Raji (cell line): Measurements from ENCODE around the gene PSMD3.

Experiments used
- POLR2A ChIP-seq: IDR thresholded peaks from 2 replicates; pipeline ENCODE4 v1.6.1; 2011; ENCODE audit warnings: low read depth, low read length, control low read depth; ENCODE audit not compliant: insufficient read depth

The PSMD3 gene

DNA sequence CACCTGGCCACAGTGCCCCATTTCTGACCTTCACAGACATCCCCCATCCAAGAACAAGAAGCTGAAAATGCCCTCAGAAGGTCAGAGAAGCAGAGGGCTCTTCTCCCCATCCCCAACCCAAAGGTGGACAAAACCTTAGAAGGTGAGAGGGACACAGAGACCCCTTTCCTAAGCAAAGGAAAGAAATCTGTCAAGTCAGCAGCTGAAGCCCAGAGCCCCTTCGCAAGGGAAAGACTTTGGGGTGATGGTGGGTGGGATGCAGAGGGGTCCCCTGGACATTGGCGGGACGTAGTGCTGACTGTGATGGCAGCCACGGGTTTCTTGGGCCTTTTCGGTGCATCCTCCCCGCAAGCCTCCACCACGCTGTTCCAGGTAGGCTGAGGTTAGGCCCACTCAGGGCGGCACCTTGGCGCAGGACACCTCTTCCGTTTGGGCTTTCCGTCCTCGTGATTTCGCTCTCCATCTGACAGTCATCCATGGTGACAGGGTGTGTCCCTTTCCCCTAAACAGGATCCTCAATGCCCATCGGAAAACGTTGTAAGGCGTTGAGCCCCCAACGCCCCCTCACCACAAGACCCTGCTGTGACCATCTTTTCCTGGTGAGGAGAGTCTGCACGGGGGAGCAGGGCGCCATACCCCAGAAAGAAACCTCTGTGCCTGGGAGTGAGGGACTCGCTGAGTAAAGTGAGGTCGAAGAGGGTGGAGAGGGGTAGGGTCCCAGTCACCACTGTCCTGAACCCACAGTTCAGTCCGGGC lies 28.5 kb upstream of the PSMD3 start:
- TF ChIP-seq POLR2A: no peak

DNA sequence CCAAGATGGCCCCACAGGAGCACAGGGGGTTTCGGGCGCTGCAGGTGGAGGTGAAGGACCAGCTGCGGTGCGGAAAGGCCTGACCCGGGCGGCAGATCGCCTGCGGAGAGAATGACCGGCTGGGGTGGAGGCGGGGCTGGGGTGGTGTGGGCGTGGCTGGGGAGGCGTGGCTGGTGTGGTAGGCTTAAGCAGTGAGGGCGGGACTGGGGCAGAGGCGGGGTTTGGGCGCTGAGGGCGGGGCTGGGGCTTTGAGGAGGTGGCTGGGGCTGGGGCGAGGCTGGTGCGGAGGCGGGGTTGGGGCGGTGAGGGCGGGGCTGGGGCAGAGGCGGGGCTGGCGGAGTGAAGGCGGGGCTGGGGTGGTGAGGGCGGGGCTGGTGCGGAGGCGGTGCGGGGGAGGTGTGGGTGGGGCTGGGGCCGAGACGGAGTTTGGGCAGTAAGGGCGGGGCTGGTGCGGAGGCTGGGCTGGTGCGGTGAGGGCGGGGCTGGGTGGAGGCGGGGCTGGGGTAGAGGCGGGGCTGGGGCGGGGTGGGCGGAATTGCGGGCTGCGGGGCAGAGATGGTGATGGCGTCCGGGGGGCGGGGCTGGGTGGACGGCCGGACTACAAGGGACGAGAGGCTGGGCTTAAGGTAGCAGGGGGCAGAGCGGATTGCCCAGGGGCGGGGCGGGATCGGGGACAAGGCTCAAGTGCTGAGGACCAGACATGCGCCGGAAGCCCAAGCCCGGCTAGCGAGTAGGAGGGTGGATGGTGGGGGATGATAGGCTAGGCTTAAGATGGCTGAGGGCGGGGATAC lies 27.7 kb upstream of the PSMD3 start:
- TF ChIP-seq POLR2A: 0 out of 2 replicates have a peak, but pooled peaks have one; percentile 20

DNA sequence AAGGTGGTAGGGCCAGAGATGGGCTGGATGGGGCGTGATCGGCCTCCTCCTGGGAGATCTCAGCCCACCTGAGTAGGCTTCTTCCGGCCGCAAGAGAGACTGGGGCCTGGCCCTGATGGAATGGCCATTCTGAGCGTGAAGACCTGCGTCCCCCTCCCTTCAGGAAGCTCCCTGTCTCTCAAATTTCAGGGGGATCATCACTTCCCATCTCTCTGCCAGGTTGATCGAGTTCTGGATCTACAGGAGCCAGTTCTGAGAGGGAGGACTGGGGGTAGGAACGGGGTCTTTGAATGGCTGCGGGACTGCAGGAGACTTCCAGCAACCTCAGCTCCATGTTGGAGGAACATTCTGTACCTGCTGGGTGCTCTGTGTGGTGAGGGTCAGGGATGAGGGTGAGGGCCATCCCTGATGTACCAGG lies 27.1 kb upstream of the PSMD3 start:
- peak; percentile 72 for TF ChIP-seq POLR2A

DNA sequence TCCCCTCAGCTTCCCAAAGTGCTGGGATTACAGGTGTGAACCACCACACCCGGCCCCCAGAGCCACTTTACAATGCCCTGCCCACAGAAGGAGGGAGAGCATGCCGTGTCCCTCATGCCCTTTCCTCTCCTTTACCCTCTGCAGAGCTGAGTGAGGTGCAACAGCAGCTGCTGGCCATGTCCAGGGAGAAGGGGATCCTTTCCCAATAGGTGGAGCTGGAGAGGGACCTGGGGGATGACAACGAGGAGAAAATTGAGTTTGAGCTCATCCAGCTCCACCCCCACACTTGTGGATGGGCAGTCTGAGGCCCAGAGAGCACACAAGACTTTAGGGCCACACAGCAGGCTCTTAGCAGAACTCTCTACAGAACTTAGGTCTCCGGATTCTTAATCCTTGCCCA lies 25.7 kb upstream of the PSMD3 start:
- TF ChIP-seq POLR2A: no peak

DNA sequence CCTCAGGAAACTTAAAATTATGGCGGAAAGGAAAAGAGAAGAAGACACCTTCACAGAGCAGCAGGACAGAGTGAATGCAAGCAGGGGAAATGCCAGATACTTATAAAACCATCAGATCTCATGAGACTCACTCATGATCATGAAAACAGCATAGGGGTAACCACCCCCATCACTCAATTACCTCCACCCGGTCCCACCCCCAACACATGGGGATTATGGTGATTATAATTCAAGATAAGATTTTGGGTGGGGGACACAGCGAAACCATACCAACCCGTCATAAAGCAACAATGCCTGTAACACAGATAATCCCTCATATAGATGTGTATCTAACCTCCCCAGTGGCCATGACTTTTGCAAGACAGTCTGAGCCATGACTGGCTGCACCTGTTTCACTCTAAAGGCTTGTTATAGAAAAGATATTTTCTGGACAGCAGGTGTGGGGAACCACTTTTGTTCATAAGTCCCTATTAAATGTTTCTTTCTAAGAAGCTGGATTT lies 24.8 kb upstream of the PSMD3 start:
- TF ChIP-seq POLR2A: no peak

DNA sequence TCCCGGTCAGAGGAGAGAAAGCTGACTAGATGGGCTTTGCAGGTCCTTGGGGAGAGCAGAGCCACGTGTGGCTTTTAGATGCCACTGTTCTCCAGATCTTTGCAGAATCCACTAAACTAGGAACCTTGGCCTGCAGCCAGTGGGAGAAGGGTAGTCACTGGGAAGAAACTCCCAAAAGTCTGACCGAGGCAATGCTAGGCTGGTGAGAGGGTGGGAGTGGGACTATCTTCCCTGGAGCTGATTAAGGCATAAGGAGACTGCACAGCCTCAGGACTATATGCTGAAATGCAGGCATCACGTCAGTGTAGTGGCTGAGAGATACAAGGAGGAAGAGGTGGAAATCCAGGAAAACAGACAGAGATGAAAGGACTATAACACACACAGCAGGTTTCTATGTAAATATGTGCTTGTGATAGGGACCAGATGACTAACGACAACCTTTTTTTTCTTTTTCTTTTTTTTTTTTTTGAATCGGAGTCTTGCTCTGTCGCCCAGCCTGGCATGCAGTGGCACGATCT lies 20.0 kb upstream of the PSMD3 start:
- TF ChIP-seq POLR2A: no peak

DNA sequence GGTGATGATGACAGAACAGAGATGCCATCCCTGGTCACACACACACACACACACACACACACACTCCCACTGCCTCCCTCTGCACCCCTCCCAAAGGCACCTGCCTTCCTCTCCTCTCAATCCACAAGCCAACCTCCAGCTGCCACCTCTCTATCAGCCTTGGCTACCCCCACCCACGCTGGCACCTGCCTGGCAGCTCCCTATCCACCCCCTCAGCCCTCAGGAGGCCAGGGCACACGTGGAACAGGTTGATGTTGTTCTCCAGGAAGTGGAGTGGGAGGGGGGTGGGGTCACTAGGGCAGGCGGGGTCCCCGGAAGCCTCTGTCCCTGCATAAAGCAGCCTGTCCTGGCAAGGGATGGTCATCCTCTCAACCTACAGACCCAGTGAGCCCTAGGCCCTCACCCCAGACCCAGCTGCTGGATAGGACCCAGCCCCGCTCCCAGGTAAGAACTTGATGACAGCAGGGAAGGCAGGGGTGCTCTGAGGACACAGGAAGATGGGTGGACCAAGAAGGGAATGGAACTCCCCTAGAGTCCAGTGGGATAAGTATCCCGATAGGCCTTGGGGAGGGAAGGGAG lies 17.9 kb upstream of the PSMD3 start, which contains the start of gene GSDMA:
TSS of gene GSDMA (plus strand) at position 363 of the 579 bp plus-strand sequence. CDS start 2,684 bp downstream, outside the sequence.
- no peak for TF ChIP-seq POLR2A

DNA sequence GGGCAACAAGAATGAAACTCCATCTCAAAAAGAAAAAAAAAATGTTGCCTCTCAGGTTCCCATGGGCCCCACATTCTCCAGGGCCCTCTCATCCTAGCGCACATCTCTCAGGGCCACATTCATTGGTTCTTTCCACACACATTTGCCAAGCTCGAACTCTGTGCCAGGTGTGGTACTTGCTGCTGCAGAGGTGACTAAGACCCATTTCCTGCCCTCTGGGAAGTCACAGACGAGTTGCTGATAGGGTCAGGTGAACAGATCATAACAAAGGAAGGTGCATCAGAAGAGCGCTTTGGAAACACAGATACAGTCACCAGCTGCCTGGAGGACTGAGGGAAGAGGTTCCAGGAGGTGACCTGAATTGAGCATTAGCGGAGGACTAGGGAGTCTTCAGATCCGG lies 16.8 kb upstream of the PSMD3 start:
- no peak for TF ChIP-seq POLR2A

DNA sequence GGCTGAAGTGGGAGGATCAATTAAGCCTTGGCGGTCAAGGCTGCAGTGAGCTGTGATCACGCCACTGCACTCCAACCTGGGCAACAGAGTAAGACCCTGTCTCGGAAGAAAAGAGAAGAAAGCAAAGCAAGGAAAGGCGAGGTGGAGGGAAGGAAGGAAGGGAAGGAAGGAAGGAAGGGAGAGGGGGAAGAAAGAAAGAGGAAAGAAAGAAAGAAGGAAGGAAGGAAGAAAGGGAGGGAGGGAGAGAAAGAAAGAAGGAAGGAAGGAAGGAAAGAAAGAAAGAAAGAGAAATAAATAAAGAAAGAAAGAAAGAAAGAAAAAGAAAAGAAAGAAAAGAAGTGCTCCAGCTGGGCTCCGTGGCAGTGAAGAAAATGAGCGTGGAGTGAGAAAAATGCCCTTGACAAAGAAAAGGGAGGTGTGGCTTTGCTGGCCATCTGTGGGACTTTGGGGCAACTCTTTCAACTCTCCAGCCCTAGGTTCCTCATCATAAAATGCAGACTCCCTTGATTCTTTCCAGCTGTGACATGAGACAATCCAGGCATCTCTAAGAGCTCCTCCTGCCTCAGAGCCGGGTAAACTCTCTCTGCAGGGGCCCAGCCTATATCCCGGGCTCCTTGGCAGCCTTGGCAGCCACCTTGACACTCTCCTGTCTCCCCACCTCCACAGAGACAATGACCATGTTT lies 15.4 kb upstream of the PSMD3 start:
- no peak for TF ChIP-seq POLR2A

DNA sequence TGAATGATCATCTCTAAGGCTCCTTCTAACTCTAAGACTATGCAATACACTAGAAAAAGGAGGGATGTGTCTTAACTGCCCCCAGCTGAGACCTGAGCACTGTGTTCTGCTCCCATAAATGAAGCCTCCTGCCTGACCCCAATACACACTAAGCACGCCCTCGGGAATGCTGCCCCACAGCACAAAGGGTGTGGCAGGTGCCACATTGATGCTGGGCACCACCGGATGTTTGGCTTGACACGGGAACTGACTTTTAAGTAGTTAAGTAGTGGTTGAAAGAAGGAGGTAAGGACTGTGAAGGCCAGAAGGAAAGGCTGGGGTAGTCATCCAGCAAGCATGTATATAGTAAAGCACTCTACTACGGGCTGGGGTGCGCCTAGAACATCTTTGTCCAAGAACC lies 13.8 kb upstream of the PSMD3 start:
- TF ChIP-seq POLR2A: no peak

DNA sequence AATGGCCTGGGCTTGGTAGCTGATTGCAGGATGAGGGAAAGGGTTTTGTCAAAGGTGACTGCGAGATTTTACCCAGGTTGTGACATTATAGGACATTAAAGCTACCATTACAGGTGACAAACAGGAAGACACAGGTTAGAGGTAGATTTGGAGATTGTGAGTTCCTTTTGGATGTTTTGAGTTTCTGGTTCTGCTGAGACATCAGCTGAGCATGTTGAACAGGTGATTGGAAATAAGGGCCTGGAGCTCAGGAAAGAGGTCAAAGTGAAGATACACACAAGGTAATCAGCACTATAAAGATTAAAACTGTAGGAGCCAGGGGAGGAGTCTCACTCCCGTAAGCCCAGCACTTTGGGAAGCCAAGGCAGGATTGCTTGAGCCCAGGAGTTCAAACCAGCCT lies 11.8 kb upstream of the PSMD3 start:
- no peak for TF ChIP-seq POLR2A

DNA sequence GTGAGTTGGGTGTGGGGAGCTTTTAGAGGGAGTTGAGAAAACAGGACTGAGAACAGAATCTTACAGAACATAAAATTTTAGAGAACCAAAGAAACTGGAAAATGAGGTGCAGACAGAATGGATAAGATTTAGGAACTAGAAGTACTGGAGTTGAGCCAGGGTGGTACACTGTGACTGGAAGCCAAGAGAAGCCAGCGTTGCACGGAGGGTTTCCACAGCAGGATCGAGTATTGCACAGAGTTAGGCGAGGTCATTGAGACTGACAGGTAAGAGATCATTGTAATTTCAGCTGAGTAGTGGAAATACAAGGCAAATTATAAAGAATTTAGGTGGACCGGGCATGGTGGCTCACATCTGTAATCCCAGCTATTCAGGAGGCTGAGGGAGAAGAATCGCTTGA lies 11.2 kb upstream of the PSMD3 start:
- TF ChIP-seq POLR2A: no peak

DNA sequence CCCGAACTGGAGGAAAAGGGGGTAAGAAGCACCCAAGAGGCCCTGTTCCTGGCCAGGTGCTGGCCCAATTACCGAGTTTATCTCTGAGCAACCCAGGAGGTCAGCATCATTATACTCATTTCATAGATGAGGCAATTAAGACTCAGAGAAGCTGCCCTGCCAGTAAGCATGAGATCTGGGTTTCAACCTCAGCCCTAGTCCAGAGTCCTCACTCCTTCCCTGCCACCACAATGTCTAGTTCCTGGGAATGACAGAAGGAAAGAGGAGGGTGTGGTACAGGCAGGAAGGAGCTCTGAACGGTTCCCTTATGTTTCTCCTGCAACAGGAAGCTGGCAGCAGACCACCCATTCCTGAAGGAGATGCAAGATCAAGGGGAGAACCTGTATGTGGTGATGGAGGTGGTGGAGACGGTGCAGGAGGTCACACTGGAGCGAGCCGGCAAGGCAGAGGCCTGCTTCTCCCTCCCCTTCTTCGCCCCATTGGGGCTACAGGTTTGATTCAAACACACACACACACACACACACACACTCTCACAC lies 10.4 kb upstream of the PSMD3 start:
- no peak for TF ChIP-seq POLR2A

DNA sequence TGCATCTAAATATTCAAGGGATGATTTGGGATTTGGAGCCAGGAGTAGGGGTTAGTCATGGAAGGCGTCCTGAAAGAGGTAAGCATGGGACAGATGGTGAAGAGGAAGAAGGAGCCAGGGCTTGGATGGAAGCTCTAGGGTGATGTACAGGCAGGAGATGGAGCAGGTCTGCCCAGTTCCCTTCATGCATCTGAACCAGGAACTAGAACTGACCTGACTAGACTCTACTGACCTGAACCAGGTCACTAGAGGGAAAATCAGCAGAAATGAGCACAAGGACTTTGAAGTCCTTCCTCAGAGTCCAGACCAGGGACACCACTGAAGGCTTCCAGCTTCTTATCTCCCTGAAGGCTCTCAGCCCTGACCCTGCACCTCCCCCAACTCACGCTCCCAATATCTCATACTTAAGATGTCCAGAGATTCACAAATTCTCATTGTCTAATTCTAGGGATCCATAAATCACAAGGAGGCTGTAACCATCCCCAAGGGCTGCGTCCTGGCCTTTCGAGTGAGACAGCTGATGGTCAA lies 9.5 kb upstream of the PSMD3 start:
- no peak for TF ChIP-seq POLR2A
